DOHH2 (cell line): ENCODE results near the gene PLCE1.

Experiments used
- CTCF ChIP-seq: fragments of 200-600 bp; sonication (generic); IDR thresholded peaks from one replicate; pipeline ENCODE4 v1.5.1; 2014; ENCODE audit warnings: antibody characterized with exemption, mild to moderate bottlenecking, low read depth, low read length; ENCODE audit not compliant: poor library complexity, severe bottlenecking
- EZH2phosphoT487 ChIP-seq: fragments of 200-600 bp; sonication (generic); IDR thresholded peaks from 2 replicates; pipeline ENCODE4 v1.6.1; 2017; ENCODE audit warnings: borderline replicate concordance, mild to moderate bottlenecking, antibody characterized with exemption, low read length, moderate library complexity, mixed read lengths

- TF ChIP-seq CTCF (no peak), EZH2phosphoT487 (no peak)
Observed at GRCh38 chr10:93965911-93966310, 27.8 kb upstream of the PLCE1 start.
